GM23338 (cell line): Measurements from ENCODE around the gene DDR2. TPM values are rescaled to one million over a fixed set of nuclear protein-coding genes. Genes with fewer than 3 reads are reported as not detected.

ENCODE experiments used
- ATAC-seq: fragments of 200-7000 bp; cut with Tn5 transposase; 3 replicates; pipeline ENCODE4 v1.9.1; 2020
- DNase-seq: peaks from one replicate; pipeline ENCODE4 v3.0.0-alpha.2; 2015; ENCODE audit warnings: low spot score
- H2AFZ ChIP-seq: fragments of 200-600 bp; sonication (generic); 2 replicates; pipeline ENCODE4 v1.8.0; 2016; ENCODE audit warnings: antibody characterized with exemption, mild to moderate bottlenecking, moderate library complexity
- H3F3A ChIP-seq: fragments of 200-600 bp; sonication (generic); replicated peaks from 2 replicates; pipeline ENCODE4 v1.8.0; 2017; ENCODE audit warnings: antibody characterized with exemption, mixed run types, low read depth
- H3K27ac ChIP-seq: fragments of 200-600 bp; sonication (generic); 2 replicates; pipeline ENCODE4 v1.6.1; 2016; ENCODE audit warnings: low read depth
- H3K27me3 ChIP-seq: fragments of 200-600 bp; sonication (generic); 2 replicates; pipeline ENCODE4 v1.8.0; 2016; ENCODE audit warnings: mild to moderate bottlenecking, mixed run types, moderate library complexity; ENCODE audit not compliant: insufficient read depth
- H3K36me3 ChIP-seq: fragments of 200-600 bp; sonication (generic); 2 replicates; pipeline ENCODE4 v1.8.0; 2016; ENCODE audit warnings: mild to moderate bottlenecking; ENCODE audit not compliant: insufficient read depth
- H3K4me1 ChIP-seq: fragments of 200-600 bp; sonication (generic); 2 replicates; pipeline ENCODE4 v1.8.0; 2016; ENCODE audit warnings: mild to moderate bottlenecking, moderate library complexity; ENCODE audit not compliant: insufficient read depth
- H3K4me2 ChIP-seq: fragments of 200-600 bp; sonication (generic); 2 replicates; pipeline ENCODE4 v1.7.1; 2017; ENCODE audit warnings: mixed run types
- H3K4me3 ChIP-seq: fragments of 200-600 bp; sonication (generic); 2 replicates; pipeline ENCODE4 v1.6.1; 2016; ENCODE audit warnings: mixed run types
- H3K79me2 ChIP-seq: fragments of 200-600 bp; sonication (generic); replicated peaks from 2 replicates; pipeline ENCODE4 v1.8.0; 2017; ENCODE audit warnings: mild to moderate bottlenecking; ENCODE audit not compliant: insufficient read depth
- H3K9me2 ChIP-seq: fragments of 200-600 bp; sonication (generic); 2 replicates; pipeline ENCODE4 v1.8.0; 2017; ENCODE audit not compliant: insufficient read depth
- H4K20me1 ChIP-seq: fragments of 200-600 bp; sonication (generic); replicated peaks from 2 replicates; pipeline ENCODE4 v1.8.0; 2017; ENCODE audit warnings: mild to moderate bottlenecking; ENCODE audit not compliant: insufficient read depth
- H3K27ac Mint-ChIP-seq: 2 replicates; pipeline ENCODE4 v1.8.0; 2020; ENCODE audit warnings: inconsistent platforms, mild to moderate bottlenecking, moderate library complexity, mixed read lengths
- H3K27me3 Mint-ChIP-seq: 3 replicates; pipeline ENCODE4 v1.8.0; 2022; ENCODE audit warnings: low read depth, mild to moderate bottlenecking, moderate library complexity, mixed read lengths, inconsistent platforms; ENCODE audit not compliant: insufficient read depth, poor library complexity
- H3K36me3 Mint-ChIP-seq: 3 replicates; pipeline ENCODE4 v1.8.0; 2021; ENCODE audit warnings: low read depth, mild to moderate bottlenecking, inconsistent platforms, moderate library complexity, mixed read lengths
- H3K4me1 Mint-ChIP-seq: 3 replicates; pipeline ENCODE4 v1.8.0; 2020; ENCODE audit warnings: mild to moderate bottlenecking, inconsistent platforms, mixed read lengths
- H3K4me3 Mint-ChIP-seq: 3 replicates; pipeline ENCODE4 v1.8.0; 2021; ENCODE audit warnings: moderate library complexity, mild to moderate bottlenecking, inconsistent platforms, mixed read lengths
- H3K9me3 Mint-ChIP-seq: 3 replicates; pipeline ENCODE4 v1.8.0; 2020; ENCODE audit warnings: moderate library complexity, mild to moderate bottlenecking, inconsistent platforms, mixed read lengths
- CREB1 ChIP-seq: fragments of 250-450 bp; sonication (Bioruptor Pico); IDR thresholded peaks from 2 replicates; pipeline ENCODE4 v1.5.0; 2020; ENCODE audit warnings: low read depth, mild to moderate bottlenecking, moderate library complexity
- EZH2 ChIP-seq: fragments of 200-600 bp; sonication (generic); IDR thresholded peaks from one replicate; pipeline ENCODE4 v1.8.0; 2017; ENCODE audit warnings: antibody characterized with exemption, mild to moderate bottlenecking, low read depth; ENCODE audit not compliant: unreplicated experiment
- EZH2phosphoT487 ChIP-seq: fragments of 200-600 bp; sonication (generic); IDR thresholded peaks from one replicate; pipeline ENCODE4 v1.8.1; 2018; ENCODE audit warnings: antibody characterized with exemption; ENCODE audit not compliant: unreplicated experiment
- JUNB ChIP-seq: IDR thresholded peaks from one replicate; pipeline ENCODE4 v1.6.1; 2016; ENCODE audit warnings: antibody characterized with exemption; ENCODE audit not compliant: unreplicated experiment
- NANOG ChIP-seq: IDR thresholded peaks from 2 replicates; pipeline ENCODE4 v1.6.1; 2016; ENCODE audit warnings: antibody characterized with exemption, borderline replicate concordance
- POLR2AphosphoS5 ChIP-seq: IDR thresholded peaks from 2 replicates; pipeline ENCODE4 v1.6.1; 2016; ENCODE audit warnings: antibody characterized with exemption, low read depth
- REST ChIP-seq: IDR thresholded peaks from one replicate; pipeline ENCODE4 v1.6.1; 2018; ENCODE audit warnings: antibody characterized with exemption; ENCODE audit not compliant: unreplicated experiment
- STAT1 ChIP-seq: IDR thresholded peaks from one replicate; pipeline ENCODE4 v1.6.1; 2016; ENCODE audit warnings: antibody characterized with exemption; ENCODE audit not compliant: unreplicated experiment
- ZNF114 ChIP-seq: fragments of 250-450 bp; sonication (Bioruptor Pico); IDR thresholded peaks from 2 replicates; pipeline ENCODE4 v1.5.0; 2020; ENCODE audit warnings: mild to moderate bottlenecking, moderate library complexity
- ZNF331 ChIP-seq: fragments of 250-450 bp; sonication (Bioruptor Pico); IDR thresholded peaks from 2 replicates; pipeline ENCODE4 v1.5.0; 2020; ENCODE audit warnings: low read depth, mild to moderate bottlenecking, moderate library complexity
- polyA plus RNA-seq: library from polyadenylated mRNA; unstranded; fragments of >200 nt; fragmentation: Nextera tagmentation; extraction: Ambion mirVana; gene quantifications from 2 replicates; pipeline ENCODE4 v1.2.1, GENCODE V29; 2016
- total RNA-seq: library from RNA; depleted of rRNA; stranded (reverse); fragments of >200 nt; shearing (Covaris generic); gene quantifications from 2 replicates; pipeline ENCODE4 v1.2.3, GENCODE V29; 2014
- TF ChIP-seq, protein P1 (sequence below), 2 experiments: fragments of 200-600 bp in 1 of 2; sonication (generic) in 1 of 2; conservative IDR thresholded peaks; 2 replicates each; pipeline versions ENCODE4 v1.5.1 to v1.6.1; 2016 to 2017; ENCODE audit warnings: antibody characterized with exemption in 2 of 2, low read depth in 2 of 2, mild to moderate bottlenecking in 2 of 2, moderate library complexity in 1 of 2
- TF ChIP-seq, protein P2 (sequence below): IDR thresholded peaks from 2 replicates; pipeline ENCODE4 v1.6.1; 2016; ENCODE audit warnings: antibody characterized with exemption
- TF ChIP-seq, protein P3 (sequence below): fragments of 250-450 bp; sonication (Bioruptor Pico); IDR thresholded peaks from 2 replicates; pipeline ENCODE4 v1.5.0; 2020; ENCODE audit warnings: mild to moderate bottlenecking, moderate library complexity

DDR2 gene
- total and polyA plus RNA-seq, 2 experiments from 2014 or later: 0.66 to 1.8 TPM

GRCh38 chr1:162779043-162779442 lies 146.8 kb downstream of the DDR2 start:
- Mint-ChIP-seq H3K36me3 (no peaks in the 10 kb centered on the region), H3K27ac (no peak overlapping the region), H3K9me3 (no peaks in the 10 kb centered on the region), H3K4me3 (no peak overlapping the region), H3K27me3 (no peaks in the 10 kb centered on the region), H3K4me1 (peaks cover 5% of the 10 kb centered on the region)
- no peak overlapping the region for H3K4me3 ChIP-seq
- H3K27ac ChIP-seq: no peak overlapping the region
- no peak for DNase-seq
- H3K27me3 ChIP-seq: no peaks in the 10 kb centered on the region
- H3K4me2 ChIP-seq: no peak overlapping the region
- no peaks in the 10 kb centered on the region for H3K4me1 ChIP-seq
- H3K79me2 ChIP-seq: no peaks in the 10 kb centered on the region
- no peaks in the 10 kb centered on the region for H3K36me3 ChIP-seq
- no peak overlapping the region for H2AFZ ChIP-seq
- TF ChIP-seq REST (no peak), POLR2AphosphoS5 (no peak), EZH2 (no peak), NANOG (no peak), STAT1 (no peak), JUNB (no peak), ZNF331 (CRISPR knock-in tag) (no peak), ZNF114 (CRISPR knock-in tag) (no peak), EZH2phosphoT487 (no peak), CREB1 (CRISPR knock-in tag) (no peak)
- TF ChIP-seq, protein P1, sequence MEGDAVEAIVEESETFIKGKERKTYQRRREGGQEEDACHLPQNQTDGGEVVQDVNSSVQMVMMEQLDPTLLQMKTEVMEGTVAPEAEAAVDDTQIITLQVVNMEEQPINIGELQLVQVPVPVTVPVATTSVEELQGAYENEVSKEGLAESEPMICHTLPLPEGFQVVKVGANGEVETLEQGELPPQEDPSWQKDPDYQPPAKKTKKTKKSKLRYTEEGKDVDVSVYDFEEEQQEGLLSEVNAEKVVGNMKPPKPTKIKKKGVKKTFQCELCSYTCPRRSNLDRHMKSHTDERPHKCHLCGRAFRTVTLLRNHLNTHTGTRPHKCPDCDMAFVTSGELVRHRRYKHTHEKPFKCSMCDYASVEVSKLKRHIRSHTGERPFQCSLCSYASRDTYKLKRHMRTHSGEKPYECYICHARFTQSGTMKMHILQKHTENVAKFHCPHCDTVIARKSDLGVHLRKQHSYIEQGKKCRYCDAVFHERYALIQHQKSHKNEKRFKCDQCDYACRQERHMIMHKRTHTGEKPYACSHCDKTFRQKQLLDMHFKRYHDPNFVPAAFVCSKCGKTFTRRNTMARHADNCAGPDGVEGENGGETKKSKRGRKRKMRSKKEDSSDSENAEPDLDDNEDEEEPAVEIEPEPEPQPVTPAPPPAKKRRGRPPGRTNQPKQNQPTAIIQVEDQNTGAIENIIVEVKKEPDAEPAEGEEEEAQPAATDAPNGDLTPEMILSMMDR (conservative IDR thresholded peaks at IDR 0.05; ENCODE audit: low read depth in 2 of 2): no peak
- TF ChIP-seq, protein P2, sequence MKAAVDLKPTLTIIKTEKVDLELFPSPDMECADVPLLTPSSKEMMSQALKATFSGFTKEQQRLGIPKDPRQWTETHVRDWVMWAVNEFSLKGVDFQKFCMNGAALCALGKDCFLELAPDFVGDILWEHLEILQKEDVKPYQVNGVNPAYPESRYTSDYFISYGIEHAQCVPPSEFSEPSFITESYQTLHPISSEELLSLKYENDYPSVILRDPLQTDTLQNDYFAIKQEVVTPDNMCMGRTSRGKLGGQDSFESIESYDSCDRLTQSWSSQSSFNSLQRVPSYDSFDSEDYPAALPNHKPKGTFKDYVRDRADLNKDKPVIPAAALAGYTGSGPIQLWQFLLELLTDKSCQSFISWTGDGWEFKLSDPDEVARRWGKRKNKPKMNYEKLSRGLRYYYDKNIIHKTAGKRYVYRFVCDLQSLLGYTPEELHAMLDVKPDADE: no peak
- TF ChIP-seq, protein P3, sequence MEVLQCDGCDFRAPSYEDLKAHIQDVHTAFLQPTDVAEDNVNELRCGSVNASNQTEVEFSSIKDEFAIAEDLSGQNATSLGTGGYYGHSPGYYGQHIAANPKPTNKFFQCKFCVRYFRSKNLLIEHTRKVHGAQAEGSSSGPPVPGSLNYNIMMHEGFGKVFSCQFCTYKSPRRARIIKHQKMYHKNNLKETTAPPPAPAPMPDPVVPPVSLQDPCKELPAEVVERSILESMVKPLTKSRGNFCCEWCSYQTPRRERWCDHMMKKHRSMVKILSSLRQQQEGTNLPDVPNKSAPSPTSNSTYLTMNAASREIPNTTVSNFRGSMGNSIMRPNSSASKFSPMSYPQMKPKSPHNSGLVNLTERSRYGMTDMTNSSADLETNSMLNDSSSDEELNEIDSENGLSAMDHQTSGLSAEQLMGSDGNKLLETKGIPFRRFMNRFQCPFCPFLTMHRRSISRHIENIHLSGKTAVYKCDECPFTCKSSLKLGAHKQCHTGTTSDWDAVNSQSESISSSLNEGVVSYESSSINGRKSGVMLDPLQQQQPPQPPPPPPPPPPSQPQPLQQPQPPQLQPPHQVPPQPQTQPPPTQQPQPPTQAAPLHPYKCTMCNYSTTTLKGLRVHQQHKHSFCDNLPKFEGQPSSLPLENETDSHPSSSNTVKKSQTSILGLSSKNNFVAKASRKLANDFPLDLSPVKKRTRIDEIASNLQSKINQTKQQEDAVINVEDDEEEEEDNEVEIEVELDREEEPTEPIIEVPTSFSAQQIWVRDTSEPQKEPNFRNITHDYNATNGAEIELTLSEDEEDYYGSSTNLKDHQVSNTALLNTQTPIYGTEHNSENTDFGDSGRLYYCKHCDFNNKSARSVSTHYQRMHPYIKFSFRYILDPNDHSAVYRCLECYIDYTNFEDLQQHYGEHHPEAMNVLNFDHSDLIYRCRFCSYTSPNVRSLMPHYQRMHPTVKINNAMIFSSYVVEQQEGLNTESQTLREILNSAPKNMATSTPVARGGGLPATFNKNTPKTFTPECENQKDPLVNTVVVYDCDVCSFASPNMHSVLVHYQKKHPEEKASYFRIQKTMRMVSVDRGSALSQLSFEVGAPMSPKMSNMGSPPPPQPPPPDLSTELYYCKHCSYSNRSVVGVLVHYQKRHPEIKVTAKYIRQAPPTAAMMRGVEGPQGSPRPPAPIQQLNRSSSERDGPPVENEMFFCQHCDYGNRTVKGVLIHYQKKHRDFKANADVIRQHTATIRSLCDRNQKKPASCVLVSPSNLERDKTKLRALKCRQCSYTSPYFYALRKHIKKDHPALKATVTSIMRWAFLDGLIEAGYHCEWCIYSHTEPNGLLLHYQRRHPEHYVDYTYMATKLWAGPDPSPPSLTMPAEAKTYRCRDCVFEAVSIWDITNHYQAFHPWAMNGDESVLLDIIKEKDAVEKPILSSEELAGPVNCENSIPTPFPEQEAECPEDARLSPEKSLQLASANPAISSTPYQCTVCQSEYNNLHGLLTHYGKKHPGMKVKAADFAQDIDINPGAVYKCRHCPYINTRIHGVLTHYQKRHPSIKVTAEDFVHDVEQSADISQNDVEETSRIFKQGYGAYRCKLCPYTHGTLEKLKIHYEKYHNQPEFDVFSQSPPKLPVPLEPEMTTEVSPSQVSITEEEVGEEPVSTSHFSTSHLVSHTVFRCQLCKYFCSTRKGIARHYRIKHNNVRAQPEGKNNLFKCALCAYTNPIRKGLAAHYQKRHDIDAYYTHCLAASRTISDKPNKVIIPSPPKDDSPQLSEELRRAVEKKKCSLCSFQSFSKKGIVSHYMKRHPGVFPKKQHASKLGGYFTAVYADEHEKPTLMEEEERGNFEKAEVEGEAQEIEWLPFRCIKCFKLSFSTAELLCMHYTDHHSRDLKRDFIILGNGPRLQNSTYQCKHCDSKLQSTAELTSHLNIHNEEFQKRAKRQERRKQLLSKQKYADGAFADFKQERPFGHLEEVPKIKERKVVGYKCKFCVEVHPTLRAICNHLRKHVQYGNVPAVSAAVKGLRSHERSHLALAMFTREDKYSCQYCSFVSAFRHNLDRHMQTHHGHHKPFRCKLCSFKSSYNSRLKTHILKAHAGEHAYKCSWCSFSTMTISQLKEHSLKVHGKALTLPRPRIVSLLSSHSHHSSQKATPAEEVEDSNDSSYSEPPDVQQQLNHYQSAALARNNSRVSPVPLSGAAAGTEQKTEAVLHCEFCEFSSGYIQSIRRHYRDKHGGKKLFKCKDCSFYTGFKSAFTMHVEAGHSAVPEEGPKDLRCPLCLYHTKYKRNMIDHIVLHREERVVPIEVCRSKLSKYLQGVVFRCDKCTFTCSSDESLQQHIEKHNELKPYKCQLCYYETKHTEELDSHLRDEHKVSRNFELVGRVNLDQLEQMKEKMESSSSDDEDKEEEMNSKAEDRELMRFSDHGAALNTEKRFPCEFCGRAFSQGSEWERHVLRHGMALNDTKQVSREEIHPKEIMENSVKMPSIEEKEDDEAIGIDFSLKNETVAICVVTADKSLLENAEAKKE (CRISPR knock-in tag): no peak
- no peaks in the 10 kb centered on the region for H4K20me1 ChIP-seq
- H3K9me2 ChIP-seq: peaks cover 6% of the 10 kb centered on the region; the same call in 1 of the 2 replicates
- no peaks in the 10 kb centered on the region for H3F3A ChIP-seq
- no peak for ATAC-seq
